Forelimb muscle (tissue), 1 donor: Measurements from ENCODE around the gene BCCIP. TPM values are rescaled to one million over a fixed set of nuclear protein-coding genes. Genes with fewer than 3 reads are reported as not detected.

ENCODE experiments used
- polyA plus RNA-seq: library from polyadenylated mRNA; unstranded; fragments of 120-200 nt; gene quantifications from one replicate; pipeline ENCODE4 v1.2.1, GENCODE V29; 2013; ENCODE audit not compliant: insufficient read length

The BCCIP gene
- polyA plus RNA-seq, 1 donor, result 53.3 TPM

Other genes starting within 250 kb of the BCCIP start
- gene TEX36, start 140.4 kb upstream of the BCCIP start, polyA plus RNA-seq, result not detected
- 18.7 TPM for gene EDRF1, start 103.8 kb upstream of the BCCIP start, polyA plus RNA-seq
- 0.40 TPM for gene MMP21, start 47.7 kb upstream of the BCCIP start, polyA plus RNA-seq
- gene UROS, start 288 bp upstream of the BCCIP start, polyA plus RNA-seq, result 60.3 TPM
- 19.9 TPM for gene DHX32, start 57.7 kb downstream of the BCCIP start, polyA plus RNA-seq
- 0.71 TPM for gene FANK1, start 73.0 kb downstream of the BCCIP start, polyA plus RNA-seq